Activated CD4-positive, alpha-beta T cell treated with anti-CD3 and anti-CD28 coated beads, Interleukin-2, amount 10 ng/mL, durations not matched to agents 24 days and 14 days (primary cell): ENCODE data around the gene AMMECR1. TPM values are rescaled to one million over a fixed set of nuclear protein-coding genes. Genes with fewer than 3 reads are reported as not detected.
A peak's percentile ranks its signal among the peaks of the same experiment; 100 is the strongest.

Experiments used
- DNase-seq: peaks from one replicate; pipeline ENCODE4 v3.0.0; 2022
- H3K27ac Mint-ChIP-seq: one replicate; pipeline ENCODE4 v1.8.0; 2022; ENCODE audit warnings: mild to moderate bottlenecking, mixed read lengths
- H3K27me3 Mint-ChIP-seq: one replicate; pipeline ENCODE4 v1.8.0; 2022; ENCODE audit warnings: mixed read lengths
- H3K36me3 Mint-ChIP-seq: one replicate; pipeline ENCODE4 v1.8.0; 2022; ENCODE audit warnings: low read depth, mild to moderate bottlenecking, mixed read lengths
- H3K4me1 Mint-ChIP-seq: one replicate; pipeline ENCODE4 v1.8.0; 2021; ENCODE audit warnings: mixed read lengths
- H3K4me3 Mint-ChIP-seq: one replicate; pipeline ENCODE4 v1.8.0; 2022; ENCODE audit warnings: mild to moderate bottlenecking, moderate library complexity, mixed read lengths
- H3K9me3 Mint-ChIP-seq: one replicate; pipeline ENCODE4 v1.8.0; 2021; ENCODE audit warnings: mixed read lengths
- intact Hi-C: fragments of 100-400 bp; cut with micrococcal nuclease; formaldehyde crosslinking; loops from one replicate; pipeline ENCODE4 v1.15.1; 2023
- total RNA-seq: library from RNA; stranded (reverse); gene quantifications from 2 replicates; pipeline ENCODE4 v1.2.3, GENCODE V29; 2022

The AMMECR1 gene
- total RNA-seq, 1 donor from 2014 or later: 12.2 TPM

GRCh38 chrX:110204986-110205385, 112.9 kb downstream of the AMMECR1 start:
- no peaks in the 10 kb centered on the region for H3K27me3 Mint-ChIP-seq
- DNase-seq: no peak
- peaks cover 10% of the 10 kb centered on the region for H3K36me3 Mint-ChIP-seq
- intact Hi-C loops: loop anchor here (10.0 kb wide), 1 partner anchor 110 kb away; the partner anchor contains the start of gene AMMECR1
- H3K4me1 Mint-ChIP-seq: peaks cover 6% of the 10 kb centered on the region
- no peak overlapping the region for H3K4me3 Mint-ChIP-seq
- H3K9me3 Mint-ChIP-seq: no peaks in the 10 kb centered on the region
- H3K27ac Mint-ChIP-seq: no peak overlapping the region

- Mint-ChIP-seq H3K27me3 (no peaks in the 10 kb centered on the region), H3K4me1 (peaks cover 6% of the 10 kb centered on the region), H3K36me3 (peaks cover 10% of the 10 kb centered on the region), H3K9me3 (no peaks in the 10 kb centered on the region), H3K27ac (no peak overlapping the region), H3K4me3 (no peak overlapping the region)
- no peak for DNase-seq
- intact Hi-C loops: loop anchor here (10.0 kb wide), 1 partner anchor 113 kb away; the partner anchor contains the start of gene AMMECR1
These were observed 116.1 kb downstream of the AMMECR1 start for GRCh38 chrX:110201799-110202198.

DNA sequence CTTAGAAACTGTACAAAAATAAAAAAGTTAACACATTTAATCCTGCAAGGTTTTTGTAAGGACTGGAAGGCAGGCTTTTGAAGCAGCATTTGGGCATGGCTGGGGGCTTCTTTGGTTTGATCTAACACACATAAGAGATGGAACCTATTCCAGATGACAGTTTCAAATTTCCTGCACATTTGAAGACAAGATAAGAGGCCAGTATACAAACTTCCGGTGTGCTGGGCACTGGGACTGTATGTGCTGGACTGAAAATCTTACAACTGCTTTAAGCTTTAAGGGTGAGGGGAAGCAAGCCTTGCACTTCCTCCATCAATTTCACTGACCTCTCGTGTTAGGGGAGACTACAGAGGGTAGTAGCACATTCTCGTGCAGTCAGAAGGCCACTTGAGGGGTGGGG, 122.9 kb downstream of the AMMECR1 start:
- H3K4me1 Mint-ChIP-seq: no peaks in the 10 kb centered on the region

DNA sequence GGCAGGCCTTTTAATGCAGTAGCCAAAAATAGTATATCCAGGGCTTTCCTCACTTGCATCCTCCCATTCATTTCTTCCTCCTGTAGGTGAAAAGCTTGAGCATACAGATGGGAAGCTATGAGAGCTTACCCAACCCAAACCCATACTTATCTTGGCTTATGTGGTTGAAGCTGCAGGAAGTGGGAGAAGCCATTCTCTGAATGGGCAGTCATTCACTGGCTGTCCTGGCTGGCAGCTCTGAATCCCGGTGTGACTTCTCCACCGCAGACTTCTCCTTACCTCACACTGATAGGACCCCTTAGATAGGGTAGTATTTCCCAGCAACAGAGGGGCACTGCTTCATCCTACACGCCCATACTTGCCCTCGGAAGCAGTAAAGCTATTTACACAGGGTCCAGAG, 125.4 kb downstream of the AMMECR1 start:
- Mint-ChIP-seq H3K36me3 (peaks cover 10% of the 10 kb centered on the region), H3K27ac (no peak overlapping the region), H3K27me3 (no peaks in the 10 kb centered on the region), H3K9me3 (peaks cover 3% of the 10 kb centered on the region), H3K4me3 (no peak overlapping the region), H3K4me1 (peaks cover 12% of the 10 kb centered on the region)
- intact Hi-C loops: no loop called here
- DNase-seq: no peak

More for the DNA sequence above, 122.9 kb downstream of the AMMECR1 start:
- Mint-ChIP-seq H3K27ac (no peak overlapping the region), H3K4me3 (no peak overlapping the region), H3K27me3 (no peaks in the 10 kb centered on the region), H3K36me3 (peaks cover 5% of the 10 kb centered on the region), H3K9me3 (no peaks in the 10 kb centered on the region)
- intact Hi-C loops: no loop called here
- no peak for DNase-seq

DNA sequence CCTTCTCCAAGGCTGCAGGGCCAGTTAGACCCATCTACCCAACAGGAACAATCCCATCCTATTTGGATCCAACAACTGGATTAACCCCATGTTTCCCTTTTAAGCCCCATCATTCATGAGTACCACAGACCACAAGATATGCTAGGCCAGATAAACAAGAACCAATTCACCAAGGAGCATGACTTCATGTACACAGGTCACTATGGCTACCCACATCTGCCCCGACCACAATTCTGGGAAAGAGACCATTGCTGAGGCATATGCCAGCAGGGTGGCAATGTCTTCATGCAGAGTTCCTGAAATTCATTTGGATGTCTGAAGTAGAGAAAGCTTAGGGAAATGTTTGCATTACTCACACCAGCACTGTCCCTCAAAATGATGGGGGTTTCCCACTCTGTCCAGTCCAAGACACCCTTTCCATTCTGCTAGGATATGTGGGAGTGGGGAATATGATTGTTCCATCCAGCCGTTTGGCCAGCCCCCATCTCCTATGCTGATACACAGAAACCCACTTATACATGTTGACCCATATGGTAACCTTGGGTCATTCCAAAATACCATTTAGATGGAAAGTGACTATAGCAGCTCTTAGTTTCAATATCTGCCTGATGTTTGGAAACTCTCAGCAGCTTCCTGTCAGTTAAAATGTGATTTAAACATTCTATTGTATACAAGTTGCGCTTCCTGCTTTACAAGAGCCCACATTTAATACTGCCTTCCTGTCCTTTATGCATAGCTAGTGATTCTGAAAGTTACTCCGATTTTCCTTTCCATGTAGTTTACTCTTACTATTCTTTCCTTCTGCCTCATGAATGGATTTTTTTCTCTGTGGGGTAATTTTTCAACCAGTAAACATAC, 129.0 kb downstream of the AMMECR1 start:
- peaks cover 15% of the 10 kb centered on the region for H3K4me1 Mint-ChIP-seq
- no peak for DNase-seq
- H3K27ac Mint-ChIP-seq: peak overlapping the region; percentile 80
- no peaks in the 10 kb centered on the region for H3K27me3 Mint-ChIP-seq
- peak overlapping the region; percentile 34 for H3K4me3 Mint-ChIP-seq
- H3K9me3 Mint-ChIP-seq: peaks cover 6% of the 10 kb centered on the region
- intact Hi-C loops: no loop called here
- peaks cover 15% of the 10 kb centered on the region for H3K36me3 Mint-ChIP-seq

- peaks cover 3% of the 10 kb centered on the region for H3K9me3 Mint-ChIP-seq
- intact Hi-C loops: no loop called here
- no peak overlapping the region for H3K27ac Mint-ChIP-seq
- H3K4me3 Mint-ChIP-seq: no peak overlapping the region
- H3K4me1 Mint-ChIP-seq: peaks cover 10% of the 10 kb centered on the region
- peaks cover 15% of the 10 kb centered on the region for H3K36me3 Mint-ChIP-seq
- no peak for DNase-seq
- no peaks in the 10 kb centered on the region for H3K27me3 Mint-ChIP-seq
These were observed 134.6 kb downstream of the AMMECR1 start for GRCh38 chrX:110183314-110183713.

GRCh38 chrX:110182865-110183264, 135.0 kb downstream of the AMMECR1 start:
- intact Hi-C loops: no loop called here

DNA sequence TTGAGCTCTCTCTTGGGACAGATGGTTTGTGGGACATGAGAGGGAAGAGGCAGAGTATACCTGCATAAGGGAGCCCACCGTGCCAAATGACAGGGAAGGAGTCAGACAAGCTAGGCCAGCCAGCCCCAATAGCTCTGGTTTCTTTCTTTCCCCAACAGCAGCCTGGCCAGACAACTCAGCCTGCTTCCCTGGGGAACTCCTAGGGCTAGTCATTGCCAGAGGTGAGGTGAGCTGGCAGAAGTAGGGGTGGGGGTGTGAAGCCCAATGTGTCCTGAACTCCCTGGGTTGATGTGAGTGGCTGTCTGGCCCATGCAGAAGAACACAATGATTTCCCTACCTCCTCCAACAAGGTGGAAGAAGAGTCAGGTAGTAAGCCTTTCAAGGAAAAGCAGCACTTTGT, 135.5 kb downstream of the AMMECR1 start:
- no peak overlapping the region for H3K27ac Mint-ChIP-seq
- intact Hi-C loops: no loop called here
- no peak overlapping the region for H3K4me3 Mint-ChIP-seq
- DNase-seq: no peak
- peaks cover 10% of the 10 kb centered on the region for H3K4me1 Mint-ChIP-seq
- H3K27me3 Mint-ChIP-seq: no peaks in the 10 kb centered on the region
- H3K9me3 Mint-ChIP-seq: peaks cover 3% of the 10 kb centered on the region
- peaks cover 10% of the 10 kb centered on the region for H3K36me3 Mint-ChIP-seq

More at GRCh38 chrX:110182865-110183264, 135.0 kb downstream of the AMMECR1 start:
- Mint-ChIP-seq H3K27me3 (no peaks in the 10 kb centered on the region), H3K36me3 (peaks cover 11% of the 10 kb centered on the region), H3K27ac (no peak overlapping the region), H3K4me3 (no peak overlapping the region), H3K9me3 (peaks cover 3% of the 10 kb centered on the region), H3K4me1 (peaks cover 10% of the 10 kb centered on the region)
- DNase-seq: no peak

- H3K27me3 Mint-ChIP-seq: no peaks in the 10 kb centered on the region
- intact Hi-C loops: no loop called here
- H3K36me3 Mint-ChIP-seq: peaks cover 8% of the 10 kb centered on the region
- H3K27ac Mint-ChIP-seq: no peak overlapping the region
- no peak overlapping the region for H3K4me3 Mint-ChIP-seq
- DNase-seq: no peak
- peaks cover 10% of the 10 kb centered on the region for H3K4me1 Mint-ChIP-seq
- peaks cover 3% of the 10 kb centered on the region for H3K9me3 Mint-ChIP-seq
These were observed 136.3 kb downstream of the AMMECR1 start for GRCh38 chrX:110181459-110182137.

GRCh38 chrX:110180928-110181310, 137.0 kb downstream of the AMMECR1 start:
- DNase-seq: no peak
- no peaks in the 10 kb centered on the region for H3K27me3 Mint-ChIP-seq
- H3K4me3 Mint-ChIP-seq: no peak overlapping the region
- intact Hi-C loops: no loop called here
- H3K9me3 Mint-ChIP-seq: no peaks in the 10 kb centered on the region
- H3K4me1 Mint-ChIP-seq: peaks cover 10% of the 10 kb centered on the region
- H3K27ac Mint-ChIP-seq: no peak overlapping the region
- peaks cover 9% of the 10 kb centered on the region for H3K36me3 Mint-ChIP-seq

GRCh38 chrX:110180176-110180927, 137.5 kb downstream of the AMMECR1 start:
- H3K36me3 Mint-ChIP-seq: peaks cover 6% of the 10 kb centered on the region
- H3K9me3 Mint-ChIP-seq: no peaks in the 10 kb centered on the region
- no peak overlapping the region for H3K27ac Mint-ChIP-seq
- no peaks in the 10 kb centered on the region for H3K27me3 Mint-ChIP-seq
- peaks cover 9% of the 10 kb centered on the region for H3K4me1 Mint-ChIP-seq
- DNase-seq: no peak
- no peak overlapping the region for H3K4me3 Mint-ChIP-seq
- intact Hi-C loops: no loop called here

- intact Hi-C loops: no loop called here
- DNase-seq: no peak
- no peak overlapping the region for H3K4me3 Mint-ChIP-seq
- H3K9me3 Mint-ChIP-seq: no peaks in the 10 kb centered on the region
- H3K4me1 Mint-ChIP-seq: peaks cover 7% of the 10 kb centered on the region
- H3K27me3 Mint-ChIP-seq: no peaks in the 10 kb centered on the region
- H3K36me3 Mint-ChIP-seq: peaks cover 10% of the 10 kb centered on the region
- H3K27ac Mint-ChIP-seq: no peak overlapping the region
These were observed 139.6 kb downstream of the AMMECR1 start for GRCh38 chrX:110178179-110178865.

- Mint-ChIP-seq H3K4me3 (no peak overlapping the region), H3K4me1 (peaks cover 2% of the 10 kb centered on the region), H3K27ac (no peak overlapping the region), H3K27me3 (no peaks in the 10 kb centered on the region), H3K36me3 (peaks cover 10% of the 10 kb centered on the region), H3K9me3 (no peaks in the 10 kb centered on the region)
- DNase-seq: no peak
- intact Hi-C loops: no loop called here
These were observed 142.2 kb downstream of the AMMECR1 start for GRCh38 chrX:110175696-110176095.
